Activated CD4-positive, CD25-positive, alpha-beta regulatory T cell (primary cell): Measurements from ENCODE around the gene BIVM.

Experiments used
- DNase-seq, 4 experiments: peaks; one replicate each; lab custom pipeline; 2025; lab: John Stamatoyannopoulos, UW

Gene BIVM

GRCh38 chr13:102845289-102845629 is 46.3 kb downstream of the BIVM start:
- no peak for DNase-seq

GRCh38 chr13:102845630-102846260 is 46.8 kb downstream of the BIVM start, which contains the start of gene ERCC5:
ERCC5 (plus strand) TSS chr13:102846032; CDS start chr13:102846267, 235 bp downstream.
- DNase-seq, result peak; percentile 89 to 93 (median 92)

GRCh38 chr13:102846261-102847015 is 47.5 kb downstream of the BIVM start:
- peak; percentile 6 to 16 (median 14) for DNase-seq

- no peak for DNase-seq
Observed at GRCh38 chr13:102847272-102848234, 48.6 kb downstream of the BIVM start.

GRCh38 chr13:102848956-102849355 is 50.0 kb downstream of the BIVM start:
- DNase-seq, result no peak

- no peak for DNase-seq
Observed at GRCh38 chr13:102852556-102852955, 53.6 kb downstream of the BIVM start.

GRCh38 chr13:102854675-102855074 is 55.8 kb downstream of the BIVM start:
- DNase-seq, result no peak

- DNase-seq, result no peak
Observed at GRCh38 chr13:102856557-102856956, 57.6 kb downstream of the BIVM start.

GRCh38 chr13:102862624-102863210 is 63.8 kb downstream of the BIVM start:
- DNase-seq, result no peak

- DNase-seq, result no peak
Observed at GRCh38 chr13:102863590-102863989, 64.7 kb downstream of the BIVM start.

- no peak for DNase-seq
Observed at GRCh38 chr13:102868366-102868936, 69.5 kb downstream of the BIVM start.

- DNase-seq, result no peak
Observed at GRCh38 chr13:102869948-102870676, 71.2 kb downstream of the BIVM start.

GRCh38 chr13:102870677-102871415 is 71.9 kb downstream of the BIVM start:
- peak; percentile 1 to 17 (median 8) for DNase-seq

- DNase-seq, result no peak
Observed at GRCh38 chr13:102872131-102872530, 73.2 kb downstream of the BIVM start.

GRCh38 chr13:102872531-102872930 is 73.6 kb downstream of the BIVM start:
- DNase-seq, result no peak

GRCh38 chr13:102873653-102874052 is 74.7 kb downstream of the BIVM start:
- DNase-seq, result no peak

- no peak for DNase-seq
Observed at GRCh38 chr13:102875256-102875655, 76.3 kb downstream of the BIVM start.

- no peak for DNase-seq
Observed at GRCh38 chr13:102877303-102877702, 78.4 kb downstream of the BIVM start.

- DNase-seq, result no peak
Observed at GRCh38 chr13:102878481-102878880, 79.6 kb downstream of the BIVM start.

GRCh38 chr13:102879793-102880499 is 81.0 kb downstream of the BIVM start:
- no peak for DNase-seq
